Measurements from ENCODE around the gene PTCD3.
A peak's percentile ranks its signal among the peaks of the same experiment; 100 is the strongest.

The PTCD3 gene

GRCh38 chr2:86105969-86106945, at the start of gene PTCD3:
TSS of gene PTCD3 (plus strand) at chr2:86106235. CDS start at chr2:86106248, 13 bp downstream.
- Histone ChIP-seq H3K27me3 (ENCODE audit: control insufficient read depth, insufficient read depth, low read length) (no peaks in the 10 kb centered on the region), H3K4me2 (ENCODE audit: low read length) (peak within 1 kb of the TSS; percentile 82), H2AFZ (peak within 1 kb of the TSS; percentile 77), H3K9ac (peak within 1 kb of the TSS; percentile 9), H3K4me3 (ENCODE audit: low read depth, low read length) (peak within 1 kb of the TSS; percentile 95), H3K36me3 (ENCODE audit: control insufficient read depth, insufficient read depth, low read length) (no peaks in the 10 kb centered on the region), H3K9me3 (ENCODE audit: control insufficient read depth, low read length) (no peaks in the 10 kb centered on the region), H3K27ac (peak within 1 kb of the TSS; percentile 80), H3K79me2 (peaks cover 55% of the 10 kb centered on the region), H3K4me1 (peaks cover 5% of the 10 kb centered on the region)
- no peak for TF ChIP-seq CTCF (IDR thresholded peaks at IDR 0.05)

- no peak overlapping the region for H2AFZ ChIP-seq
- no peak overlapping the region for H3K27ac ChIP-seq
- no peaks in the 10 kb centered on the region for H3K4me1 ChIP-seq
- H3K9me3 ChIP-seq (ENCODE audit: control insufficient read depth, low read length), result no peaks in the 10 kb centered on the region
- TF ChIP-seq CTCF (IDR thresholded peaks at IDR 0.05), result no peak
- H3K4me2 ChIP-seq (ENCODE audit: low read length), result no peak overlapping the region
- no peak overlapping the region for H3K9ac ChIP-seq
- no peaks in the 10 kb centered on the region for H3K27me3 ChIP-seq (ENCODE audit: control insufficient read depth, insufficient read depth, low read length)
- no peaks in the 10 kb centered on the region for H3K36me3 ChIP-seq (ENCODE audit: control insufficient read depth, insufficient read depth, low read length)
- H3K4me3 ChIP-seq (ENCODE audit: low read depth, low read length), result no peak overlapping the region
- H3K79me2 ChIP-seq, result no peaks in the 10 kb centered on the region
These were observed 49.3 kb upstream of the PTCD3 start for GRCh38 chr2:86056590-86057331.

GRCh38 chr2:86062043-86062442, 44.0 kb upstream of the PTCD3 start:
- no peak overlapping the region for H3K27ac ChIP-seq
- H3K4me2 ChIP-seq (ENCODE audit: low read length), result no peak overlapping the region
- H3K4me3 ChIP-seq (ENCODE audit: low read depth, low read length), result no peak overlapping the region
- no peaks in the 10 kb centered on the region for H3K9me3 ChIP-seq (ENCODE audit: control insufficient read depth, low read length)
- no peak overlapping the region for H2AFZ ChIP-seq
- no peak for TF ChIP-seq CTCF (IDR thresholded peaks at IDR 0.05)
- peaks cover 3% of the 10 kb centered on the region for H3K36me3 ChIP-seq (ENCODE audit: control insufficient read depth, insufficient read depth, low read length)
- no peak overlapping the region for H3K9ac ChIP-seq
- H3K79me2 ChIP-seq, result no peaks in the 10 kb centered on the region
- H3K27me3 ChIP-seq (ENCODE audit: control insufficient read depth, insufficient read depth, low read length), result no peaks in the 10 kb centered on the region
- H3K4me1 ChIP-seq, result no peaks in the 10 kb centered on the region

- no peak for TF ChIP-seq CTCF (IDR thresholded peaks at IDR 0.05)
- Histone ChIP-seq H3K9ac (no peak overlapping the region), H3K9me3 (ENCODE audit: control insufficient read depth, low read length) (no peaks in the 10 kb centered on the region), H3K27ac (no peak overlapping the region), H3K27me3 (ENCODE audit: control insufficient read depth, insufficient read depth, low read length) (no peaks in the 10 kb centered on the region), H3K36me3 (ENCODE audit: control insufficient read depth, insufficient read depth, low read length) (peaks cover 3% of the 10 kb centered on the region), H3K4me3 (ENCODE audit: low read depth, low read length) (no peak overlapping the region), H3K79me2 (no peaks in the 10 kb centered on the region), H3K4me1 (no peaks in the 10 kb centered on the region), H3K4me2 (ENCODE audit: low read length) (no peak overlapping the region), H2AFZ (no peak overlapping the region)
These were observed 42.0 kb upstream of the PTCD3 start for GRCh38 chr2:86064006-86064405.
